Parathyroid adenoma (tissue), 2 donors: ENCODE measurements around the gene UFSP2.

Experiments
- H2AFZ ChIP-seq: fragments of 300-600 bp; sonication (generic); one replicate; pipeline ENCODE4 v1.7.0; 2017; ENCODE audit warnings: antibody characterized with exemption, mild to moderate bottlenecking
- H3K27ac ChIP-seq: fragments of 300-600 bp; sonication (generic); one replicate; pipeline ENCODE4 v1.7.0; 2017
- H3K27me3 ChIP-seq: fragments of 300-600 bp; sonication (generic); one replicate; pipeline ENCODE4 v1.7.0; 2017; ENCODE audit warnings: low read length; ENCODE audit not compliant: control insufficient read depth, insufficient read depth
- H3K36me3 ChIP-seq: fragments of 300-600 bp; sonication (generic); one replicate; pipeline ENCODE4 v1.7.0; 2017; ENCODE audit warnings: low read length; ENCODE audit not compliant: control insufficient read depth, insufficient read depth
- H3K4me1 ChIP-seq: fragments of 300-600 bp; sonication (generic); one replicate; pipeline ENCODE4 v1.7.0; 2017; ENCODE audit warnings: control low read depth
- H3K4me2 ChIP-seq: fragments of 300-600 bp; sonication (generic); one replicate; pipeline ENCODE4 v1.7.0; 2017; ENCODE audit warnings: low read length
- H3K4me3 ChIP-seq: fragments of 300-600 bp; sonication (generic); one replicate; pipeline ENCODE4 v1.7.0; 2017; ENCODE audit warnings: low read depth, low read length
- H3K79me2 ChIP-seq: fragments of 300-600 bp; sonication (generic); one replicate; pipeline ENCODE4 v1.7.0; 2017; ENCODE audit warnings: control low read depth
- H3K9ac ChIP-seq: fragments of 300-600 bp; sonication (generic); one replicate; pipeline ENCODE4 v1.7.0; 2017; ENCODE audit warnings: mild to moderate bottlenecking
- H3K9me3 ChIP-seq: fragments of 300-600 bp; sonication (generic); one replicate; pipeline ENCODE4 v1.7.0; 2017; ENCODE audit warnings: low read length; ENCODE audit not compliant: control insufficient read depth
- CTCF ChIP-seq: fragments of 300-600 bp; sonication (generic); IDR thresholded peaks from one replicate; pipeline ENCODE4 v1.7.0; 2017; ENCODE audit warnings: antibody characterized with exemption, mild to moderate bottlenecking
- donor health status: primary hyperparathyroidism.

The UFSP2 gene

GRCh38 chr4:185425647-185426352 is at the start of gene UFSP2:
TSS of gene UFSP2 (minus strand) at chr4:185425964. CDS start at chr4:185425868, 96 bp downstream.
- H3K4me3 ChIP-seq, result peak within 1 kb of the TSS; percentile 98
- TF ChIP-seq CTCF, result no peak

GRCh38 chr4:185473247-185473646 is 47.5 kb upstream of the UFSP2 start:
- no peaks in the 10 kb centered on the region for H3K4me1 ChIP-seq
- H3K4me3 ChIP-seq, result no peak overlapping the region
- H2AFZ ChIP-seq, result no peak overlapping the region
- H3K9me3 ChIP-seq, result no peaks in the 10 kb centered on the region
- no peak for TF ChIP-seq CTCF
- no peaks in the 10 kb centered on the region for H3K79me2 ChIP-seq
- no peaks in the 10 kb centered on the region for H3K36me3 ChIP-seq
- no peak overlapping the region for H3K27ac ChIP-seq
- no peak overlapping the region for H3K4me2 ChIP-seq
- no peak overlapping the region for H3K9ac ChIP-seq
- no peaks in the 10 kb centered on the region for H3K27me3 ChIP-seq

More at GRCh38 chr4:185425647-185426352, at the start of gene UFSP2:
- Histone ChIP-seq H3K27me3 (no peaks in the 10 kb centered on the region), H3K9me3 (no peaks in the 10 kb centered on the region), H3K4me1 (peaks cover 3% of the 10 kb centered on the region), H3K79me2 (peaks cover 10% of the 10 kb centered on the region), H3K27ac (peak within 1 kb of the TSS; percentile 97), H3K36me3 (no peaks in the 10 kb centered on the region), H2AFZ (peak within 1 kb of the TSS; percentile 94), H3K4me2 (peak within 1 kb of the TSS; percentile 83), H3K9ac (peak within 1 kb of the TSS; percentile 87)

- no peak overlapping the region for H3K9ac ChIP-seq
- H3K4me3 ChIP-seq, result peak overlapping the region; percentile 70
- H3K4me2 ChIP-seq, result peak overlapping the region; percentile 96
- H2AFZ ChIP-seq, result peak overlapping the region; percentile 94
- no peaks in the 10 kb centered on the region for H3K27me3 ChIP-seq
- H3K9me3 ChIP-seq, result no peaks in the 10 kb centered on the region
- H3K79me2 ChIP-seq, result no peaks in the 10 kb centered on the region
- no peaks in the 10 kb centered on the region for H3K4me1 ChIP-seq
- H3K27ac ChIP-seq, result no peak overlapping the region
- no peaks in the 10 kb centered on the region for H3K36me3 ChIP-seq
- TF ChIP-seq CTCF, result no peak
Measured at GRCh38 chr4:185472103-185472542, 46.4 kb upstream of the UFSP2 start.

GRCh38 chr4:185471235-185472102 is 45.7 kb upstream of the UFSP2 start, which contains the start of gene CCDC110:
TSS of gene CCDC110 (minus strand) at chr4:185471733. CDS start at chr4:185471683, 50 bp downstream.
- Histone ChIP-seq H3K9me3 (no peaks in the 10 kb centered on the region), H3K4me1 (no peaks in the 10 kb centered on the region), H3K9ac (no peak within 1 kb of the TSS), H2AFZ (peak within 1 kb of the TSS; percentile 94), H3K27ac (peak within 1 kb of the TSS; percentile 51), H3K79me2 (no peaks in the 10 kb centered on the region), H3K4me2 (peak within 1 kb of the TSS; percentile 99), H3K36me3 (no peaks in the 10 kb centered on the region), H3K27me3 (no peaks in the 10 kb centered on the region), H3K4me3 (peak within 1 kb of the TSS; percentile 72)
- TF ChIP-seq CTCF, result peak; percentile 57
